ENCODE data around the gene RPL18.

GRCh38 chr19:48658483-48658882, 39.5 kb upstream of the RPL18 start:
- no peak for TF ChIP-seq CTCF (conservative IDR thresholded peaks at IDR 0.05; ENCODE audit: low read length)
- no peak for TF ChIP-seq EZH2phosphoT487 (IDR thresholded peaks at IDR 0.05; ENCODE audit: borderline replicate concordance)
